SK-N-SH (cell line): ENCODE results near the gene ARHGEF11. TPM values are rescaled to one million over a fixed set of nuclear protein-coding genes. Genes with fewer than 3 reads are reported as not detected.

Source experiments
- CTCF ChIA-PET: fragments of 300-600, 350-600 bp; formaldehyde crosslinking; extraction: SDS; loops from one replicate; lab custom pipeline; 2021; lab: Yijun Ruan, JAX
- POLR2A ChIA-PET: fragments of 350-600 bp; sonication (Branson Sonifier 250); formaldehyde crosslinking; extraction: SDS; loops from one replicate; lab custom pipeline; 2020; ENCODE audit warnings: antibody characterized with exemption, inconsistent platforms; lab: Yijun Ruan, JAX
- DNase-seq: peaks from one replicate; pipeline ENCODE4 v3.0.0; 2012
- H2AFZ ChIP-seq: fragments of 200-600 bp; sonication (generic); 2 replicates; pipeline ENCODE4 v1.8.1; 2016; ENCODE audit warnings: antibody characterized with exemption, mild to moderate bottlenecking, low read depth
- H3F3A ChIP-seq: fragments of 200-600 bp; sonication (generic); replicated peaks from 2 replicates; pipeline ENCODE3; 2016; ENCODE audit warnings: antibody characterized with exemption, mild to moderate bottlenecking; ENCODE audit not compliant: insufficient read depth
- H3K27ac ChIP-seq, 2 experiments: fragments of 200-500 bp in 1 of 2; fragments of 200-600 bp in 1 of 2; sonication (Bioruptor generic) in 1 of 2; sonication (generic), shearing (Covaris generic) in 1 of 2; 2 replicates each; pipeline versions ENCODE4 v1.5.1 to v1.6.1; 2014 to 2016; ENCODE audit warnings: low read depth in 2 of 2, inconsistent platforms in 1 of 2, low read length in 1 of 2, mild to moderate bottlenecking in 1 of 2, mixed read lengths in 1 of 2
- H3K27me3 ChIP-seq: fragments of 200-600 bp; sonication (generic), shearing (Covaris generic); 2 replicates; pipeline ENCODE4 v1.6.1; 2016; ENCODE audit warnings: mixed run types; ENCODE audit not compliant: insufficient read depth
- H3K36me3 ChIP-seq, 2 experiments: fragments of 200-500 bp in 1 of 2; fragments of 200-600 bp in 1 of 2; sonication (Bioruptor generic) in 1 of 2; sonication (generic) in 1 of 2; replicated peaks in 1 of 2; 2 replicates each; pipeline versions ENCODE3 to v1.5.1; 2014 to 2016; ENCODE audit warnings: low read length in 1 of 2, mild to moderate bottlenecking in 1 of 2; ENCODE audit not compliant: insufficient read depth in 2 of 2, control insufficient read depth in 1 of 2
- H3K4me1 ChIP-seq, 2 experiments: fragments of 200-500 bp in 1 of 2; fragments of 200-600 bp in 1 of 2; sonication (Bioruptor generic) in 1 of 2; sonication (generic), shearing (Covaris generic) in 1 of 2; 2 replicates each; pipeline versions ENCODE4 v1.5.1 to v1.6.1; 2014 to 2016; ENCODE audit warnings: low read depth in 1 of 2, low read length in 1 of 2, mixed run types in 1 of 2; ENCODE audit not compliant: insufficient read depth in 2 of 2, control insufficient read depth in 1 of 2
- H3K4me2 ChIP-seq: fragments of 200-600 bp; sonication (generic), shearing (Covaris generic); 2 replicates; pipeline ENCODE4 v1.6.1; 2017; ENCODE audit warnings: mixed run types
- H3K4me3 ChIP-seq, 2 experiments: fragments of 200-500 bp in 1 of 2; fragments of 200-600 bp in 1 of 2; sonication (Bioruptor generic) in 1 of 2; sonication (generic), shearing (Covaris generic) in 1 of 2; 2 replicates each; pipeline versions ENCODE4 v1.5.1 to v1.8.1; 2014 to 2016; ENCODE audit warnings: low read depth in 2 of 2, inconsistent platforms in 1 of 2, low read length in 1 of 2, mild to moderate bottlenecking in 1 of 2, mixed read lengths in 1 of 2, moderate library complexity in 1 of 2
- H3K79me2 ChIP-seq: fragments of 200-600 bp; sonication (generic); 2 replicates; pipeline ENCODE4 v1.8.1; 2017; ENCODE audit warnings: mild to moderate bottlenecking; ENCODE audit not compliant: insufficient read depth
- H3K9ac ChIP-seq: fragments of 200-600 bp; sonication (generic); 2 replicates; pipeline ENCODE4 v1.6.1; 2017; ENCODE audit warnings: mixed run types
- H3K9me2 ChIP-seq: fragments of 200-600 bp; sonication (generic); 2 replicates; pipeline ENCODE4 v1.6.1; 2017; ENCODE audit warnings: mixed run types
- H3K9me3 ChIP-seq: fragments of 200-600 bp; sonication (generic); 2 replicates; pipeline ENCODE4 v1.6.1; 2017; ENCODE audit warnings: mixed run types, mild to moderate bottlenecking, moderate library complexity
- H4K20me1 ChIP-seq: fragments of 200-600 bp; sonication (generic); 2 replicates; pipeline ENCODE4 v1.6.1; 2017; ENCODE audit warnings: mild to moderate bottlenecking, mixed run types; ENCODE audit not compliant: insufficient read depth
- CHD2 ChIP-seq: fragments of 150-350 bp; IDR thresholded peaks from 2 replicates; pipeline ENCODE4 v1.6.1; 2018; ENCODE audit warnings: low read length; ENCODE audit not compliant: partially characterized antibody
- EP300 ChIP-seq, 2 experiments: IDR thresholded peaks; 2 replicates each; pipeline versions ENCODE4 v1.4.0 to v1.6.1; 2012; ENCODE audit warnings: borderline replicate concordance in 1 of 2, low read depth in 1 of 2, low read length in 1 of 2
- FOSL2 ChIP-seq: IDR thresholded peaks from 2 replicates; pipeline ENCODE4 v1.4.0; 2012; ENCODE audit warnings: low read depth, mild to moderate bottlenecking, moderate library complexity, borderline replicate concordance
- FOXM1 ChIP-seq: IDR thresholded peaks from 2 replicates; pipeline ENCODE4 v1.4.0; 2012; ENCODE audit warnings: low read depth, mild to moderate bottlenecking
- JUND ChIP-seq: IDR thresholded peaks from 2 replicates; pipeline ENCODE4 v1.4.0; 2012
- MXI1 ChIP-seq: IDR thresholded peaks from 2 replicates; pipeline ENCODE4 v1.6.1; 2012; ENCODE audit warnings: mild to moderate bottlenecking, low read depth, low read length, improper control_type of control experiment
- NFIC ChIP-seq: IDR thresholded peaks from 2 replicates; pipeline ENCODE4 v1.4.0; 2012; ENCODE audit warnings: borderline replicate concordance
- PBX3 ChIP-seq: IDR thresholded peaks from 2 replicates; pipeline ENCODE4; 2012
- POLR2AphosphoS5 ChIP-seq: IDR thresholded peaks from 2 replicates; pipeline ENCODE4 v1.6.1; 2012; ENCODE audit warnings: low read depth, low read length
- RFX5 ChIP-seq: IDR thresholded peaks from 2 replicates; pipeline ENCODE4 v1.6.1; 2012; ENCODE audit warnings: mild to moderate bottlenecking, improper control_type of control experiment, low read length
- RXRA ChIP-seq: IDR thresholded peaks from 2 replicates; pipeline ENCODE4 v1.4.0; 2012; ENCODE audit warnings: low read depth, mild to moderate bottlenecking, borderline replicate concordance
- TAF1 ChIP-seq: IDR thresholded peaks from 2 replicates; pipeline ENCODE4 v1.6.1; 2012; ENCODE audit warnings: low read depth, mild to moderate bottlenecking, low read length, moderate library complexity, borderline replicate concordance
- TCF12 ChIP-seq: IDR thresholded peaks from 2 replicates; pipeline ENCODE4 v1.4.0; 2012
- TEAD4 ChIP-seq: IDR thresholded peaks from 2 replicates; pipeline ENCODE4 v1.4.0; 2012; ENCODE audit warnings: mild to moderate bottlenecking, borderline replicate concordance; ENCODE audit not compliant: insufficient read depth
- USF2 ChIP-seq: fragments of 150-350 bp; IDR thresholded peaks from 2 replicates; pipeline ENCODE4 v1.6.1; 2017; ENCODE audit warnings: antibody characterized with exemption, low read length, low read depth, borderline replicate concordance
- YY1 ChIP-seq: IDR thresholded peaks from 2 replicates; pipeline ENCODE4 v1.4.0; 2012; ENCODE audit warnings: low read depth, mild to moderate bottlenecking
- WGBS: methylation state at CpG from one replicate; pipeline ENCODE4 v1.1.6; 2017; ENCODE audit warnings: low lambda C conversion rate; 5-methylcytosine and 5-hydroxymethylcytosine counted together
- polyA plus RNA-seq, 3 experiments: library from polyadenylated mRNA; depleted of rRNA; stranded (reverse); fragments of >200 nt; gene quantifications; 2 replicates each; pipeline ENCODE4 v1.2.3, GENCODE V29; 2012
- TF ChIP-seq, protein P1 (sequence below): IDR thresholded peaks from 2 replicates; pipeline ENCODE4 v1.4.0; 2012; ENCODE audit warnings: low read depth

ARHGEF11 gene
- polyA plus RNA-seq, 1 of the 3 experiments (the other 2 are of a cell fraction), result 19.0 TPM

DNA sequence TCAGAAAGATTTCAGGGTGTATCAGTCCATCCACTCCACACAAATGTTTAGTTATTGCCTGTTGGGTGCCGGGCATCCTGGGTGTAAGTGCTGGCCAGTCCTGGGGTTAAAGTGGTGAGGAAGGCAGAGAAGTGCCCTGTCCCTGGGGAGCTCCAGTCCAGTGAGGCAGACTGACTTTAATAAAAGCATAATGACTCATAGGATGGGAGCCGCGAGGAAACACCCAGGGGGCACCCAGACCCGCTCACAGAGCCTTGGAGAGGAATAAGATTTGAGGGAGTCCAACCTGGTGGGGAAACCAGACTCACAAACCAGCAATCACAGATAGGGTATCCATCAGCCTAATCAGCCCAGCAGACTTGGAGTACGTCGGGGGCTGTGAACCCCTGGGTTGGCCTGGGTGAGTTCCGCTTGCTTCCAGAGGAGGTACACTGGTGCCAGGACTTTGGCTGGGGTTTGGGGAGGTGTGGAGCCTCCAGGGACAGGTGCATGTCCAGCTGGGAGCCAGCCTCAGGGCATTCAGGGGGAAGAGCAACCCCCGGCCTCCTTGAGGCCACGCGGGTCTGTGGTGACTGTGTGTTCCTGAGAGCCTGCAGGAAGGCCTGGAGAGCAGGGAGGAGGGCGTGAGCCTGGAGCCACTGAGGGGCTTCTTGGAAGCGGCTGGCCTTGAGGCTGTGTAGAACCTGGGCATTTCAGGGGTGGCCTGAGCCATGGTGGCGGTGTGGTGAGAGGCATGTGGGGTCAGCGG is 148.3 kb downstream of the ARHGEF11 start:
- Histone ChIP-seq H3K27ac (peak overlapping the region; percentile 87 to 96), H3K4me2 (peak overlapping the region; percentile 77), H3K4me1 (peaks cover 40 to 63% of the 10 kb centered on the region in 2 experiments; a peak in 3 of 4 replicates), H3K9ac (peak overlapping the region; percentile 74), H3K79me2 (no peaks in the 10 kb centered on the region), H2AFZ (no peak overlapping the region), H3K36me3 (no peaks in the 10 kb centered on the region), H3K27me3 (no peaks in the 10 kb centered on the region), H3K9me3 (no peaks in the 10 kb centered on the region)
- 52% methylated on average over 9 of the region's 14 CpGs for WGBS
- CTCF ChIA-PET, result interaction anchor here (0.6 to 9.4 kb wide), 11 partner anchors 14 to 238 kb away, joined by 3 to 110 read pairs (median 4); no protein-coding TSS in a partner anchor
- DNase-seq, result no peak
- peak; percentile 82; the same call in 1 of the 2 replicates for TF ChIP-seq FOSL2
- no peak for TF ChIP-seq MXI1
- TF ChIP-seq CHD2, result no peak
- TF ChIP-seq, all 33 proteins: peak for 1
- POLR2A ChIA-PET, result interaction anchor here (0.6 kb wide), 1 partner anchor 16 kb away, joined by 3 read pairs; no protein-coding TSS in a partner anchor
- peaks cover 24% of the 10 kb centered on the region for H3F3A ChIP-seq
- H3K4me3 ChIP-seq, result peak overlapping the region in 1 of 2 experiments; percentile 38; a peak in 1 of 4 replicates
- H4K20me1 ChIP-seq, result no peaks in the 10 kb centered on the region
- H3K9me2 ChIP-seq, result no peaks in the 10 kb centered on the region

- Histone ChIP-seq H3K27ac (peak overlapping the region; percentile 87 to 96), H4K20me1 (no peaks in the 10 kb centered on the region), H3K9ac (peak overlapping the region; percentile 74), H3K9me2 (no peaks in the 10 kb centered on the region), H3K27me3 (no peaks in the 10 kb centered on the region), H2AFZ (no peak overlapping the region), H3F3A (peaks cover 27% of the 10 kb centered on the region), H3K4me2 (peak overlapping the region; percentile 77), H3K9me3 (no peaks in the 10 kb centered on the region), H3K4me1 (peaks cover 40 to 58% of the 10 kb centered on the region in 2 experiments; a peak in 3 of 4 replicates), H3K79me2 (no peaks in the 10 kb centered on the region), H3K36me3 (no peaks in the 10 kb centered on the region), H3K4me3 (peak overlapping the region in 1 of 2 experiments; percentile 38; a peak in 1 of 4 replicates)
- ChIA-PET POLR2A (no interaction called here), CTCF (interaction anchor here (0.9 to 9.4 kb wide), 7 partner anchors 15 to 235 kb away, joined by 3 to 110 read pairs (median 3); no protein-coding TSS in a partner anchor)
- 11% methylated on average over 8 of the region's 16 CpGs for WGBS
- peak; percentile 95 for TF ChIP-seq TEAD4
- no peak for TF ChIP-seq USF2
- TF ChIP-seq JUND, result peak; percentile 92
- peak; percentile 45 for TF ChIP-seq PBX3
- peak; percentile 87 for TF ChIP-seq NFIC
- no peak for TF ChIP-seq MXI1
- TF ChIP-seq POLR2AphosphoS5, result peak; percentile 58; the same call in 1 of the 2 replicates
- TF ChIP-seq RFX5, result no peak
- no peak for TF ChIP-seq CHD2
- TF ChIP-seq YY1, result no peak
- TF ChIP-seq FOXM1, result peak; percentile 15; the same call in 1 of the 2 replicates
- TF ChIP-seq EP300 (IDR thresholded peaks at IDR 0.05; ENCODE audit: borderline replicate concordance in 1 of 2, low read depth in 1 of 2, low read length in 1 of 2), result peak in 1 of 2 experiments; percentile 81; a peak in 1 of 4 replicates
- TF ChIP-seq RXRA, result peak; percentile 99
- peak; percentile 97 for TF ChIP-seq FOSL2
- TF ChIP-seq TCF12, result peak; percentile 81
- TF ChIP-seq, protein P1, sequence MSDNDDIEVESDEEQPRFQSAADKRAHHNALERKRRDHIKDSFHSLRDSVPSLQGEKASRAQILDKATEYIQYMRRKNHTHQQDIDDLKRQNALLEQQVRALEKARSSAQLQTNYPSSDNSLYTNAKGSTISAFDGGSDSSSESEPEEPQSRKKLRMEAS, result peak; percentile 66
- TF ChIP-seq TAF1, result no peak
- peak; percentile 46 for DNase-seq
Measured at GRCh38 chr1:156896490-156897033, 149.0 kb downstream of the ARHGEF11 start.
